ENCODE data around the gene GALNT10.

Gene GALNT10

GRCh38 chr5:154444556-154445421 lies 254.3 kb downstream of the GALNT10 start:
- peak; percentile 46 for ATAC-seq

GRCh38 chr5:154445422-154446194 lies 255.1 kb downstream of the GALNT10 start, which contains the start of gene SAP30L:
Gene SAP30L (plus strand): TSS chr5:154445997. CDS start chr5:154446605, 608 bp downstream.
- peak; percentile 93 for ATAC-seq
- no peak for TF ChIP-seq POU6F1 (CRISPR knock-in tag; IDR thresholded peaks at IDR 0.05; ENCODE audit: borderline replicate concordance, low read depth)
- no peak for TF ChIP-seq CSRNP3 (CRISPR knock-in tag; IDR thresholded peaks at IDR 0.05)
- TF ChIP-seq ESRRG (CRISPR knock-in tag; IDR thresholded peaks at IDR 0.05), result no peak
- TF ChIP-seq ZC3H10 (CRISPR knock-in tag; IDR thresholded peaks at IDR 0.05), result no peak
- TF ChIP-seq TCF4 (CRISPR knock-in tag; IDR thresholded peaks at IDR 0.05; ENCODE audit: borderline replicate concordance), result no peak
- no peak for TF ChIP-seq RARB (CRISPR knock-in tag; IDR thresholded peaks at IDR 0.05)
- no peak for TF ChIP-seq ARNTL (CRISPR knock-in tag; IDR thresholded peaks at IDR 0.05; ENCODE audit: borderline replicate concordance, low read depth)
- no peak for TF ChIP-seq PATZ1 (CRISPR knock-in tag; IDR thresholded peaks at IDR 0.05; ENCODE audit: borderline replicate concordance)
- TF ChIP-seq ZNF565 (CRISPR knock-in tag; conservative IDR thresholded peaks at IDR 0.05; ENCODE audit: low read depth), result no peak
- no peak for TF ChIP-seq ISL1 (CRISPR knock-in tag; IDR thresholded peaks at IDR 0.05)
- no peak for TF ChIP-seq OSR1 (CRISPR knock-in tag; IDR thresholded peaks at IDR 0.05)

More at GRCh38 chr5:154444556-154445421, 254.3 kb downstream of the GALNT10 start:
- TF ChIP-seq ZNF565 (CRISPR knock-in tag; conservative IDR thresholded peaks at IDR 0.05; ENCODE audit: low read depth), result no peak
- TF ChIP-seq RARB (CRISPR knock-in tag; IDR thresholded peaks at IDR 0.05), result no peak
- TF ChIP-seq SNAI2 (CRISPR knock-in tag; IDR thresholded peaks at IDR 0.05), result no peak
- no peak for TF ChIP-seq OSR1 (CRISPR knock-in tag; IDR thresholded peaks at IDR 0.05)
- TF ChIP-seq PATZ1 (CRISPR knock-in tag; IDR thresholded peaks at IDR 0.05; ENCODE audit: borderline replicate concordance), result no peak
- TF ChIP-seq BACH2 (CRISPR knock-in tag; IDR thresholded peaks at IDR 0.05; ENCODE audit: borderline replicate concordance), result no peak
- no peak for TF ChIP-seq TOX (CRISPR knock-in tag; IDR thresholded peaks at IDR 0.05; ENCODE audit: borderline replicate concordance)
- TF ChIP-seq POU6F1 (CRISPR knock-in tag; IDR thresholded peaks at IDR 0.05; ENCODE audit: borderline replicate concordance, low read depth), result no peak
- TF ChIP-seq ZNF70 (CRISPR knock-in tag; IDR thresholded peaks at IDR 0.05), result no peak
- TF ChIP-seq ZFP3 (CRISPR knock-in tag; IDR thresholded peaks at IDR 0.05), result no peak
- TF ChIP-seq ISL1 (CRISPR knock-in tag; IDR thresholded peaks at IDR 0.05), result no peak
- TF ChIP-seq ZFP30 (CRISPR knock-in tag; IDR thresholded peaks at IDR 0.05), result no peak
- TF ChIP-seq PPARA (CRISPR knock-in tag; IDR thresholded peaks at IDR 0.05; ENCODE audit: borderline replicate concordance), result no peak
- no peak for TF ChIP-seq CSRNP3 (CRISPR knock-in tag; IDR thresholded peaks at IDR 0.05)
- no peak for TF ChIP-seq CREB5 (CRISPR knock-in tag; IDR thresholded peaks at IDR 0.05; ENCODE audit: low read depth)
